GM19468 (cell line): Measurements from ENCODE around the gene AKT1.
"Not testable (repeated sequence)": the region's sequence is repeated elsewhere in the genome, so short reads cannot be mapped to it uniquely, and the experiment has no call there.

Experiments
- ATAC-seq: cut with Tn5 transposase; IDR thresholded peaks from one replicate; pipeline ENCODE4 v1.9.1; 2021; ENCODE audit warnings: mild to moderate bottlenecking, moderate library complexity, moderate number of reproducible peaks; ENCODE audit not compliant: unreplicated experiment; ENCODE audit errors: extremely low read depth

The AKT1 gene

GRCh38 chr14:104794993-104795780 lies at the start of gene AKT1:
TSS of gene AKT1 (minus strand) at chr14:104795748. CDS start at chr14:104792643, 3,105 bp downstream.
- no peak for ATAC-seq

- no peak for ATAC-seq
Measured at GRCh38 chr14:104845033-104845666, 49.6 kb upstream of the AKT1 start.

GRCh38 chr14:104844306-104845032 lies 48.9 kb upstream of the AKT1 start:
- ATAC-seq: no peak

GRCh38 chr14:104843442-104844305 lies 48.1 kb upstream of the AKT1 start:
- ATAC-seq: no peak

GRCh38 chr14:104843006-104843405 lies 47.5 kb upstream of the AKT1 start:
- no peak for ATAC-seq

- ATAC-seq: no peak
Measured at GRCh38 chr14:104841730-104842129, 46.2 kb upstream of the AKT1 start.

- not testable (repeated sequence) for ATAC-seq
Measured at GRCh38 chr14:104836171-104836935, 40.8 kb upstream of the AKT1 start.

GRCh38 chr14:104830781-104831180 lies 35.2 kb upstream of the AKT1 start:
- ATAC-seq: no peak

GRCh38 chr14:104827177-104828055 lies 31.9 kb upstream of the AKT1 start:
- no peak for ATAC-seq

- ATAC-seq: no peak
Measured at GRCh38 chr14:104826861-104827176, 31.3 kb upstream of the AKT1 start.

- no peak for ATAC-seq
Measured at GRCh38 chr14:104826189-104826860, 30.8 kb upstream of the AKT1 start.

- no peak for ATAC-seq
Measured at GRCh38 chr14:104824353-104824997, 28.9 kb upstream of the AKT1 start.

GRCh38 chr14:104822821-104823615 lies 27.5 kb upstream of the AKT1 start:
- ATAC-seq: no peak

GRCh38 chr14:104821971-104822608 lies 26.5 kb upstream of the AKT1 start:
- ATAC-seq: no peak

- ATAC-seq: no peak
Measured at GRCh38 chr14:104821229-104821945, 25.8 kb upstream of the AKT1 start.
